K562 (cell line): Measurements from ENCODE around the gene ZNF687. TPM values are rescaled to one million over a fixed set of nuclear protein-coding genes. Genes with fewer than 3 reads are reported as not detected.

Experiments used
- ARID2 ChIP-seq: fragments of 450-650 bp; IDR thresholded peaks from 2 replicates; pipeline ENCODE4 v1.6.1; 2017; ENCODE audit warnings: antibody characterized with exemption, mild to moderate bottlenecking
- BRCA1 ChIP-seq, 2 experiments: fragments of 450-650 bp in 1 of 2; sonication (generic) in 1 of 2; formaldehyde crosslinking in 1 of 2; IDR thresholded peaks; 2 replicates each; pipeline versions ENCODE4 v1.5.0 to v1.6.1; 2017 to 2020; ENCODE audit warnings: mild to moderate bottlenecking in 1 of 2, missing genetic modification reagents in 1 of 2
- CREB1 ChIP-seq, 2 experiments: sonication (generic) in 1 of 2; formaldehyde crosslinking in 1 of 2; IDR thresholded peaks; 2 replicates each; pipeline versions ENCODE4 v1.6.1 to v1.8.0; 2012 to 2022; ENCODE audit warnings: inconsistent platforms in 1 of 2, mild to moderate bottlenecking in 1 of 2, missing genetic modification reagents in 1 of 2, moderate library complexity in 1 of 2
- ELF1 ChIP-seq: fragments of 200-800 bp; sonication (Bioruptor generic); IDR thresholded peaks from 2 replicates; pipeline ENCODE4 v1.6.1; 2016; ENCODE audit warnings: missing genetic modification characterization, missing compliant biosample characterization
- FOS ChIP-seq: IDR thresholded peaks from 3 replicates; pipeline ENCODE4 v1.6.1; 2011; ENCODE audit not compliant: insufficient read length; ENCODE audit errors: extremely low read depth
- JUND ChIP-seq, 2 experiments: IDR thresholded peaks; 2 replicates in 1 of 2; 3 replicates in 1 of 2; pipeline ENCODE4 v1.6.1; 2011; ENCODE audit warnings: borderline replicate concordance in 2 of 2, low read depth in 2 of 2, low read length in 2 of 2, improper control_type of control experiment in 1 of 2, missing biosample characterization in 1 of 2, missing genetic modification characterization in 1 of 2, missing genetic modification reagents in 1 of 2
- KDM5B ChIP-seq: fragments of 200-600 bp; sonication (generic); IDR thresholded peaks from 2 replicates; pipeline ENCODE4 v1.6.1; 2012; ENCODE audit warnings: low read depth, mild to moderate bottlenecking, moderate library complexity, low read length, control low read depth, inconsistent platforms; ENCODE audit not compliant: insufficient replicate concordance
- NRF1 ChIP-seq, 2 experiments: fragments of 450-650 bp; IDR thresholded peaks in 1 of 2; conservative IDR thresholded peaks in 1 of 2; 2 replicates each; pipeline ENCODE4 v1.6.1; 2014; ENCODE audit warnings: mild to moderate bottlenecking in 2 of 2
- RNF2 ChIP-seq: sonication (generic); IDR thresholded peaks from 2 replicates; pipeline ENCODE4 v1.6.1; 2016
- SIN3B ChIP-seq: fragments of 450-650 bp; IDR thresholded peaks from 2 replicates; pipeline ENCODE4 v1.6.1; 2017; ENCODE audit warnings: low read depth, mild to moderate bottlenecking, moderate library complexity
- SNIP1 ChIP-seq: fragments of 450-650 bp; IDR thresholded peaks from 2 replicates; pipeline ENCODE4 v1.7.1; 2017; ENCODE audit warnings: low read depth, mild to moderate bottlenecking
- TAF1 ChIP-seq: IDR thresholded peaks from 2 replicates; pipeline ENCODE4 v1.6.1; 2011; ENCODE audit warnings: mild to moderate bottlenecking, low read length, moderate library complexity; ENCODE audit not compliant: insufficient read depth, control insufficient read depth, severe bottlenecking; ENCODE audit errors: extremely low read depth
- TBP ChIP-seq: optimal IDR thresholded peaks from 2 replicates; pipeline ENCODE3; 2011; ENCODE audit warnings: low read depth, low read length, improper control_type of control experiment
- ZBED1 ChIP-seq: IDR thresholded peaks from 2 replicates; pipeline ENCODE4 v1.6.1; 2014
- ZNF143 ChIP-seq: sonication (generic); formaldehyde crosslinking; IDR thresholded peaks from 2 replicates; pipeline ENCODE4 v1.9.0; 2022; ENCODE audit warnings: mild to moderate bottlenecking, missing genetic modification reagents
- ZNF695 ChIP-seq: fragments of 450-650 bp; formaldehyde crosslinking; IDR thresholded peaks from 2 replicates; pipeline ENCODE4 v1.4.0; 2020; ENCODE audit warnings: mild to moderate bottlenecking, moderate library complexity
- polyA plus RNA-seq, 8 experiments: library from polyadenylated mRNA; depleted of rRNA in 4 of 8; stranded (reverse) in 5 of 8; unstranded in 3 of 8; fragments of >200 nt; fragmentation: Nextera tagmentation in 2 of 8; fragmentation: Illumina TruSeq in 1 of 8; extraction: Ambion mirVana in 2 of 8; extraction: Trizol in 1 of 8; gene quantifications; 2 replicates each; pipeline versions ENCODE4 v1.2.1 to v1.2.3, GENCODE V29; 2011 to 2014; ENCODE audit warnings: inconsistent platforms in 1 of 8, missing spikeins in 1 of 8
- total RNA-seq, 7 experiments: library from RNA; depleted of rRNA in 6 of 7; stranded (reverse); fragments of >200 nt in 6 of 7; fragmentation: Illumina TruSeq in 2 of 7; extraction: Trizol in 2 of 7; gene quantifications; 2 replicates each; pipeline versions ENCODE4 v1.2.1 to v1.2.3, GENCODE V29; 2011 to 2021; ENCODE audit warnings: low replicate concordance in 1 of 7
- TF ChIP-seq, protein P1 (sequence below), 3 experiments: fragments of 200-800 bp in 1 of 3; fragments of 250-450 bp in 1 of 3; fragments of 450-650 bp in 1 of 3; sonication (Bioruptor Pico) in 1 of 3; sonication (Bioruptor generic) in 1 of 3; formaldehyde crosslinking in 1 of 3; IDR thresholded peaks; 2 replicates each; pipeline versions ENCODE4 v1.6.1 to v1.8.0; 2016 to 2022; ENCODE audit warnings: mild to moderate bottlenecking in 2 of 3, missing genetic modification characterization in 2 of 3, missing compliant biosample characterization in 1 of 3, moderate library complexity in 1 of 3
- TF ChIP-seq, protein P2 (sequence below), 2 experiments: fragments of 450-650 bp; conservative IDR thresholded peaks; 2 replicates each; pipeline ENCODE4 v1.6.1; 2017; ENCODE audit warnings: mild to moderate bottlenecking in 2 of 2, moderate library complexity in 2 of 2

The ZNF687 gene
- total and polyA plus RNA-seq, 9 of the 15 experiments (the other 6 are each of a cell fraction or from before 2014, with no cell fraction given) = 0.13 to 26.4 (median 10.6) TPM

DNA sequence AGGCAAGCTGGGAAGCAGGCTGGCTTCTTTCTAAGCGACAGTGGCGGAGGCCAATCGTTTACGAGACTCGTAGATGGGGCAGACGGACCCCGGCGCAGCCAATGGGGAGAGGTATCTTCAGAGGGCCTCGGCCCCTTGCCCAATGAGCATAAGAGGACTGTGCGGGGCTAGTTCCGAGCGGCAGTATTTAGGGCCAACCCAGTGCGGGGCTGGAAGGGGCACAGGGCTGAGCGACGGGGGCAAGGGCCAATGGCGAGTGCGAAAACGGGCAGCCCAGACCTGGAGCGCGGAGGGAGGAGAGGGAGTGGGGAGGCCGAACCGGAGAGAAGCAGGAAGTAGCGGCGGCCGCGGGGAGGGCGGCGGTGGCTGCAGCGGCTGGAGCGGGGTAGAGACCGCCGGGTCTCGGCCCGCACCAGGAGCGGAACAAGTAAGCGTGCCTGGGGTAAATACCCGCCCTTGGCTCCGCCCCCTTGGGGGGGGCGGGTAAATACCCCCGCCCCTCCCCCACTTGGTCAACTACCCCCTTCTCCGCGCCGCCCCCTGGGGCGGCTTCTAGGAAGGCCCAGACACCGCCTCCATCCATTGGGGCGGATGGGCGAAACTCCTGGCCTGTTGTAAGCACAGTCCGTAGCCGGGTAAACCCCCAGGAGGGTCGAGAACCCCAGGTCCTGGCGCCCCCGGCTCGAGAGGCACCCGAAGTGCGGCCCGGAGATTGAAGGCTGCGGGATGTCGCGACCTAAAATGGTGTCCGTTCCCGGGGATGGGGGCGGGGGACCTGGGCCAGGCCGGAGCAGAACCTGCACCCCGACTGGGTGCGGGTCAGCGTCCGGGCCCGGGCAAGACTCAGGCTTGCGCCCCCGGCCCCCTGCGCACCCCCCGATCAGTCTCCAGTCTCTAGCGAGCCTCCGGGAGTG, at the start of gene ZNF687 (continued):
- TF ChIP-seq, protein P1, sequence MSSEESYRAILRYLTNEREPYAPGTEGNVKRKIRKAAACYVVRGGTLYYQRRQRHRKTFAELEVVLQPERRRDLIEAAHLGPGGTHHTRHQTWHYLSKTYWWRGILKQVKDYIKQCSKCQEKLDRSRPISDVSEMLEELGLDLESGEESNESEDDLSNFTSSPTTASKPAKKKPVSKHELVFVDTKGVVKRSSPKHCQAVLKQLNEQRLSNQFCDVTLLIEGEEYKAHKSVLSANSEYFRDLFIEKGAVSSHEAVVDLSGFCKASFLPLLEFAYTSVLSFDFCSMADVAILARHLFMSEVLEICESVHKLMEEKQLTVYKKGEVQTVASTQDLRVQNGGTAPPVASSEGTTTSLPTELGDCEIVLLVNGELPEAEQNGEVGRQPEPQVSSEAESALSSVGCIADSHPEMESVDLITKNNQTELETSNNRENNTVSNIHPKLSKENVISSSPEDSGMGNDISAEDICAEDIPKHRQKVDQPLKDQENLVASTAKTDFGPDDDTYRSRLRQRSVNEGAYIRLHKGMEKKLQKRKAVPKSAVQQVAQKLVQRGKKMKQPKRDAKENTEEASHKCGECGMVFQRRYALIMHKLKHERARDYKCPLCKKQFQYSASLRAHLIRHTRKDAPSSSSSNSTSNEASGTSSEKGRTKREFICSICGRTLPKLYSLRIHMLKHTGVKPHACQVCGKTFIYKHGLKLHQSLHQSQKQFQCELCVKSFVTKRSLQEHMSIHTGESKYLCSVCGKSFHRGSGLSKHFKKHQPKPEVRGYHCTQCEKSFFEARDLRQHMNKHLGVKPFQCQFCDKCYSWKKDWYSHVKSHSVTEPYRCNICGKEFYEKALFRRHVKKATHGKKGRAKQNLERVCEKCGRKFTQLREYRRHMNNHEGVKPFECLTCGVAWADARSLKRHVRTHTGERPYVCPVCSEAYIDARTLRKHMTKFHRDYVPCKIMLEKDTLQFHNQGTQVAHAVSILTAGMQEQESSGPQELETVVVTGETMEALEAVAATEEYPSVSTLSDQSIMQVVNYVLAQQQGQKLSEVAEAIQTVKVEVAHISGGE (CRISPR knock-in tag; IDR thresholded peaks at IDR 0.05) = peak in 1 of 3 experiments; percentile 26; a peak in 2 of 6 replicates
- TF ChIP-seq TBP (peak; percentile 78), ZNF695 (CRISPR knock-in tag) (no peak), RNF2 (peak; percentile 63), JUND (IDR thresholded peaks at IDR 0.05; ENCODE audit: borderline replicate concordance, low read depth, low read length) (no peak), JUND (tag; IDR thresholded peaks at IDR 0.05; ENCODE audit: borderline replicate concordance, low read depth, low read length) (no peak), FOS (peak; percentile 99), ZNF143 (CRISPR knock-in tag) (0 out of 2 replicates have a peak, but pooled peaks have one; percentile 19), ARID2 (no peak), SIN3B (0 out of 2 replicates have a peak, but pooled peaks have one; percentile 53), CREB1 (IDR thresholded peaks at IDR 0.05) (no peak; the same call in 1 of the 2 replicates), CREB1 (CRISPR knock-in tag; IDR thresholded peaks at IDR 0.05) (0 out of 2 replicates have a peak, but pooled peaks have one; percentile 6), ELF1 (tag) (peak; percentile 93), NRF1 (conservative IDR thresholded peaks at IDR 0.05 in 1 of 2, IDR thresholded peaks at IDR 0.05 in 1 of 2) (peak; percentile 82 to 86), ZBED1 (0 out of 2 replicates have a peak, but pooled peaks have one; percentile 17), SNIP1 (no peak), KDM5B (peak; percentile 65), BRCA1 (IDR thresholded peaks at IDR 0.05) (no peak), BRCA1 (CRISPR knock-in tag; IDR thresholded peaks at IDR 0.05) (no peak), TAF1 (peak; percentile 64)
- TF ChIP-seq, protein P2, sequence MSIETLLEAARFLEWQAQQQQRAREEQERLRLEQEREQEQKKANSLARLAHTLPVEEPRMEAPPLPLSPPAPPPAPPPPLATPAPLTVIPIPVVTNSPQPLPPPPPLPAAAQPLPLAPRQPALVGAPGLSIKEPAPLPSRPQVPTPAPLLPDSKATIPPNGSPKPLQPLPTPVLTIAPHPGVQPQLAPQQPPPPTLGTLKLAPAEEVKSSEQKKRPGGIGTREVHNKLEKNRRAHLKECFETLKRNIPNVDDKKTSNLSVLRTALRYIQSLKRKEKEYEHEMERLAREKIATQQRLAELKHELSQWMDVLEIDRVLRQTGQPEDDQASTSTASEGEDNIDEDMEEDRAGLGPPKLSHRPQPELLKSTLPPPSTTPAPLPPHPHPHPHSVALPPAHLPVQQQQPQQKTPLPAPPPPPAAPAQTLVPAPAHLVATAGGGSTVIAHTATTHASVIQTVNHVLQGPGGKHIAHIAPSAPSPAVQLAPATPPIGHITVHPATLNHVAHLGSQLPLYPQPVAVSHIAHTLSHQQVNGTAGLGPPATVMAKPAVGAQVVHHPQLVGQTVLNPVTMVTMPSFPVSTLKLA (conservative IDR thresholded peaks at IDR 0.05) = peak; percentile 48 to 62
